Activated gamma-delta T cell treated with anti-CD3 and anti-CD28 coated beads, Interleukin-2, amount 50 U/mL, for 16 hours (primary cell): Measurements from ENCODE around the gene PTN.
"Not testable (repeated sequence)": the region's sequence is repeated elsewhere in the genome, so short reads cannot be mapped to it uniquely, and the experiment has no call there.

ENCODE experiments used
- DNase-seq: peaks from one replicate; pipeline ENCODE4 v3.0.0-alpha.2; 2020; ENCODE audit warnings: low read depth

The PTN gene

DNA sequence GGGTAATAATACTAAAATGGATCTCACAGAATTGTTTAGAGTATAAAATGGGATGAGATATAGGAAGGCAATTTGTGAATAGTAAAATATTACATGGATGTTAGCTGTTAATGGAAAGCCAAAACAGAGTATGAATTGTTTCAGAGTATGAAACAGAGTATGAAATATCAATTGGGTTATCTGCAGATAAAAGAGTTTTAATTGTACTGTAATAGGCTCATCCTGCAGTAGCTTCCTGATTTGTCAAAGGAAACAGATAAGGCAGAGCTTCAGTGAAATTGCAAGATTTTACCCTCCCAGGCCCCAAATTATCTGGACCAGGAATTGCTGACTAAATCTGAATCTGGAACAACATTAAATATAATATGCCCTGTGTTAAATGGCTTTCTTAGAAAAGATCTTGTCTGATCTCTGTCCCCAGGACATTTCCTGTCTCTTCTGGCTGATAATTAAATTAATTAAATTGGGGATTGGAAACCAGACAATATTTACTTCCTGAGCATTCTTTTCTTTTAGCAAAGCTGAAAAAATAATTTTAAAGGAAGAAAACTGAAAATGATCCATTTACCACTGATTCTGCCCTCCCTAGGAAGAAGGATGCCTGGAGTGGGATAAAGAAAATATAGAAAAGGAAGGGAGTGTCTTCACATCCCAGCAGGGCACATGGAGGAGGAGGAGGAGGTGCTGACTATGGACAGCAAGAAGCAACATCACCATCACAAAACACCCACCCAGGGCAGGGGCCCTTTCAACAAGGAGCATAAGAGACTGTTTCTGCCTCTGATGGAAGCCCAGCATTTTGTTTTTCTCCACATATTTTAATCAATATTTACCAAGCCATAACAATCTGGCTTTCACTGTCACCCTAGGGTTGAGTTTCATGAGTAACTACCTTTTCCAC is 18.5 kb downstream of the PTN start:
- DNase-seq = no peak

DNA sequence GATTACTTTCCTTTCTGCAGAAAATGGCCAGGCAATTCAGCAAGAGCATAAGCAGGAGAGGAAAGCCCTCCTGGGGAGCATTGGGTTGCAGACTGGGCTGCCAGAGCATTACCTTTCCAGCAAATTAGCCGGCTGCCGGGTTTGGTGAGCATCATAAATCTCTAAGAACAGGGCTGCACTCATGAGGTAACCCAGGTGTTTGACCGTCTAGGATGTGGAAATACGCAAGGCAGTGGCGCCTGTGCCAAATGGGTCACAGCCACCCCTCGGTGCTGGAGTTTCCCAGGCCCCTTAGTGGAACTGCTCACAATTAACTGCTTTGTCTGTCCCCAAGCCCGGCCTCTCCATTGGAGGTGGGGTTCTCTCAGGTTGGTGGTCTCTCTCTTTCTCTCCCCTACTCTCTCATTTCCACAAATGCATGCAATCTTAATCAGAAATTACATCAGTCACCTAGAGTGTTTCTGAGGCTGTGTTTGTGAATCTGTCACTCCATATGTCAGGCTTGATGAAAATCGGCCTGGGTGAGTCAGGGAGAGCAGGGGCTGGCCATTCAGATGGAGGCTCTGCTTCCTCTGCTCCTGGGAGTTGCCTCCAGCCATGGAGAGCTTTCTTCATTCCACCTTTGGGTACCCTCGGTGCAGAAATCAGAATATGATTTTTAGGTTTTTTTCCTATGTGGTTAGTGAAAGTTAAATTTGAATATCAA is 26.7 kb downstream of the PTN start:
- DNase-seq = no peak

DNA sequence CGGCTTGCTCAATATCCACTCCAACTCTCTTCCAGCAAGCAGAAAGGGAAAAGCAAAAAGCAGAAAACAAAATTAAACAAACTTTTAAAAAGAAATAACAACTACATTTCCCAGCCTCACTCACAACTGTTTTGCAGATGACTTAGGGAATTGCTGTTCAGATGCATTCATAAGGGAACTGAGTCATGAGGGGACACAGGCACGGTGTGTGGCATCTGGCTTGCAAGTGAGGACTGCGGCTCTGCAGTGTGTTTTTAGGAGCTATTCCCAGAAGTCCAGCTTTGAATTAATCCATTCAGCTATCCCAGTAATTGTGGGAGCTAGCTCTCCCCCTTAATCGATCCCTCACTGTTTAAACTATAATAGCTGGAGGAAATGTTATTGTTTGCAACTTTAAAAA is 30.3 kb downstream of the PTN start:
- DNase-seq = no peak

DNA sequence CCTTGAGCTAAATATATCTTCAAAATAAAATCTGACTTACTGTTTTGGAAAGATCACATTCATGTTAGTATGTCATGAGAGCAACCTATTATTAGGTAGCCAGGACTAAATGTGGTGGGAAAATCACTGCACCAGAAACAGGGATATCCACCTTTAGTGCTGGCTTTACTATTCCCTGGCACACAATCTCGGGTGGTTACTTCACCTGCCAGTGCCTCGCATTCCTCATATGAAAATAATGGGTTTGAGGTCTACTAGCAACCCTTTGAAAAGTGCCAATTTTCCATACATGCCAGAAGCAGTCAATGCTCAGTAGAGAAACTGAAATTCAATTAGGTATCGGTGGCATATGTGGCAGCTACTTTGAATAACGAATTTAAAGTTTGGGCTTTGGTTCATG is 36.8 kb downstream of the PTN start:
- no peak for DNase-seq

DNA sequence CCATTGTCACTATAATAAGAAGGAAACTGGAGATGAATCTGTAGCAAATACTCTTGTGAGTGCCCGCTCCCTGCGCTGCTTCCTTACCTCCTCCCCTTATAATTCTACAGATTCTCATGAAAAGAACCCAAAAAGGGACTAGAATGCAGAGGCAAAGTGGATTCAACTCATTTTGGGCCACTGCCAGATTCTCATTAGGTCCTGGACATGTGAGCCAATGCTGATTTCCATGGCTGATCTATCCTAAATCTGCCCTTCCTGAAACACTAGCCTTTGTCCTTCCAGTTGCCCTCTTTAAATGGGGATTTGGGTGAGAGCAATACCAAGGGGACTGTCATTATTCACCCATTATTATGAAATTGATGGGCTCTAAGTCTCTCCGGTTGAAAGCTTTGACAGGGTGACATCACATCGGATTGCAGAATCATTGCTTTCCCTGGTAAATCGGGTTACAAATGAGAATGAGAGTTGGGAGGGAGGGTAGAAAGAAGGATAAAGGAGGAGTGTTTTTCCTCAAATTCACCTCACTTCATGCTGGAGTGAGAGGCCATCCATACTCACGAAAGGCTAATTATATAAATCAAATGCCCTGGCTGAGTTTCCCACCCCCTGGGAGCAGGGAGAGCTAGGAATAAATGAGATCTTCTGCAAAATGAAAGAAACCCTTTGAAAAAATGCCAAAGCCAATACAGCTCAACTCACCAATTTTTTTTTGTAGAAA is 37.5 kb downstream of the PTN start:
- DNase-seq = no peak

- DNase-seq = no peak
These were observed 38.8 kb downstream of the PTN start for GRCh38 chr7:137304624-137305235.

- no peak for DNase-seq
These were observed 39.4 kb downstream of the PTN start for GRCh38 chr7:137304165-137304564.

DNA sequence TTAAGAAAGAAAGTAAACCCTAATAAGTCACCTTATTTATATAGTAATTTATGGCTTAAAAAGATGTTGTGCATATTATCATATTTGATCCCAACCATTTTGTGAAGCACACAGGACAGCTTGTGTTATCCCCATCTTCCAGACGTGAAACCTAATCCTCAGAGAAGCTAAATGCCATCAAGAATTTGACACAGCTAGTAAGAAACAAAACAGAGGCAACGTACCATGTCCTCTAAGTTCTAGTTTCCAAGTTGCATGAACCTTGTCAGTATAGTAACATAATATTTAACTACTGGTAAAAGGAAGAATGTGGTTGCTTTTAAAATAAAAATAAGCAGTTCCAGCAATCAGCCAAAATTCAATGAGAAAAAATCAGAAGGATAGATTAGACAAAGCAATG is 41.5 kb downstream of the PTN start:
- DNase-seq = no peak

DNA sequence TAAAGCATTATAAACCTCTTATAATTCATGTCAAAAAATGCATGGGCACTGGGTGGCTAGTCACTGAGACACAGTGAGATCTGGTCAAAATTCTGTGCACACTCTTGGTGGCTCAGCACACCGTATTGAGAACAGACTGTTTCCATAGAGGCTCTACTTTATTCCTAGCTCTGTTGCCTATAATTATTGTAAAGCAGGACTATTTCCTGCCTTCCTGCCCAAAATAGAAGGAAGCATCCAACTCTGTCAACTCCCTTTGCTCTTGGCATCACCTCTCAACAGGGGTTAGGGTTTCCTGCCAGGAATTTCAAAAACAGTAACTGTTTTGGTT is 45.1 kb downstream of the PTN start:
- DNase-seq = no peak

GRCh38 chr7:137297551-137298463 is 45.7 kb downstream of the PTN start:
- DNase-seq = no peak

DNA sequence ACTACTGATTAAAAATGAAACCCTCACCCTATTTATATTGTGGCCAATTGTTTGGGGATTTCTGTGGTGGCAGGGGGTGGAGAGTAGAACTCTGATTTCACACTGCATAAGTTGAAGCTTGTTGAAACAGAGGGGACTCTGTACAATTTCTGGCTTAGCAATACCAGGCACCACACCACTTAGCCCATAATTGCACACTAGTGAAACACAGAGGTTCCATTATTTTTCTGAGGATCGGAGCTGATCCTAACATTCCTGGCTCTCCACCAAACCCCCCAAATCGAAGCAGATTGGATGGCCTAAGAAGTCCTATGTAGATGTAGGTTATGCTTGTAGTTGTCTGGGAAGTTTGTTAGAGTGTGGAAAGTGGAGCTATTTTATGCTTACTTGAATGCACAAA is 47.0 kb downstream of the PTN start:
- DNase-seq = no peak

GRCh38 chr7:137295739-137296324 is 47.7 kb downstream of the PTN start:
- DNase-seq = no peak

GRCh38 chr7:137289101-137289500 is 54.4 kb downstream of the PTN start:
- DNase-seq = no peak

DNA sequence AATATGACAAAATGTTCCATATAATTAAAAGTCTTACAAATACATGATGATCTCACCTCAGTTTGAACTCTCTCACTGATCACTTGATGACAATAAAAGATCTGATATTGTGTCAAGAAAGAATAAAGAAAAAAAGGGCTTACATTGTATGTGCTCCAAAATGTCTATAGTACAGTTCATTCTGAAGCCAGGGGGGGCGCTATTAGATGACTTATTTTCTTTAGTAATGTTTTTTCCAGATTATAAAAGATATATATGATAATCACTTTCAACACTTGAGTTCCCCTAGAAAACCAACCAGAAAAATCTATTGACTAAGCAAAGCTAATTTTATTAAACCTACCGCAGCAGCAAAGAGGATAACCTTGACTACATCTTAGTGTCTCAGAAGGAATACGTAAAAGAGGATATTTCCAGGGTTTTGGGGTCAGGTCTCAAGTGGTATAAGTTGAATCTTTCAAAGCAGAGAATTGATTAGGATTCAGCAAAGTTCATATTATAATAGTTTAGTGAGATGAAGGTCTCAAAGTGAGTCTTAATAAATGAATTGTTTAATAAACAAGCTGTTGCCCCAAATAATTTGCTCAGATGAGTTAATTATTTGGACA is 55.8 kb downstream of the PTN start:
- DNase-seq = no peak

- no peak for DNase-seq
These were observed 60.4 kb downstream of the PTN start for GRCh38 chr7:137283153-137283552.

GRCh38 chr7:137282043-137282442 is 61.5 kb downstream of the PTN start:
- DNase-seq = no peak

DNA sequence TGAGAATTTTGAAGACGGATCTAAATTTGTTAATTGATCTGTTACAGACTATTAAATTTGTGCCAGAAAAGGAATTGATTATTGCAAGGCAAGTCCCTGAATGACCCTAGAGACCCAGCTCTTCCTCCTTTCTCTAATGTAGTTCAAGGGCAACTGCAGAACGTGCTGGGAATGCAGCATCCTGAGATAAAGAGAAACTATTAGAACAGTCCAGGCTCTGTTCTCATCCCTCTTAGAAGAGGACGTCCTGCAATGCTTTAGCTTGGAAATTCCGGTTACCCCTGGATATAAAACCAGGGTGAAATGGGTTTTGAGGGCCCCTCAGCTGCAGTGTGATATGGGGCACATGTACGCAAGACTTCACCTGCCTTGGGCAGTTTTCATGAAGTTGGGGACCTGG is 67.3 kb downstream of the PTN start:
- no peak for DNase-seq

DNA sequence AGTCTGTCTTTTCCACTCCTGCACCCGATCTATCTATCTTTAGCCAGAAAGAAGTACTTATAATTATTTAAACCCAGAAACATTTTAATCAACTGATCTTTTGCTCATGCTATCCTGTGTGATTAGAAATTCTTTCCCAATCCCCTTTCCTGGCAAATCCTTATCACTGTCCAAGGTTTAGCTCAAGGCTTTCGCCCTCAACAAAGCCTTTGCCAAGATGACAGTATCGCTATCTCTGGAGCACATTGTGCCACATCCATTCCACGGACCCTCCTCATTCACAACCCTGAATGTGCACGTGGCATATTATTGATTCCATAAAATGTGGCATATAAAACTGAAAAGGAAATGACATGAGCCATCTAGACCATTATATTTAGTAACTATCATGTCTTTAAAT is 71.3 kb downstream of the PTN start:
- DNase-seq = no peak

DNA sequence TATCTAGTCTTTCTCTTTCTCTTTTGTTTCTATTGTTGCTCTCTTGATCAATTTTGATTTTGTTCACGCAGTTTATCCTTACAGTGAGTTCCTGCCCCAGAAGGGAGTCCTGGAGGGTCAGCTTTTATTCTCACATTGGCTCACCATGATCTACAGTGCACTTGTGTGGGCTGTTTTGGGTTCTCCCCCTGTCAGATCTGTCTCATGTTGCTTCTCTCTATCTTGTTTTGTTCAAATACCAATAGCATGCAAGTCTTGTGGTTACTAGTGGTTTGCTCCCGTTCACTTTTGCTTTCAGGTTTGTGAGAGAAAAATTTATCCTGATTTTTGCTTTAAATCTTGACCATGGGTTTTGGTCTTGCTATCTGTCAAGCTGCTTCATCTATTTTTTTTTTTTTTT is 74.3 kb downstream of the PTN start:
- DNase-seq = no peak

DNA sequence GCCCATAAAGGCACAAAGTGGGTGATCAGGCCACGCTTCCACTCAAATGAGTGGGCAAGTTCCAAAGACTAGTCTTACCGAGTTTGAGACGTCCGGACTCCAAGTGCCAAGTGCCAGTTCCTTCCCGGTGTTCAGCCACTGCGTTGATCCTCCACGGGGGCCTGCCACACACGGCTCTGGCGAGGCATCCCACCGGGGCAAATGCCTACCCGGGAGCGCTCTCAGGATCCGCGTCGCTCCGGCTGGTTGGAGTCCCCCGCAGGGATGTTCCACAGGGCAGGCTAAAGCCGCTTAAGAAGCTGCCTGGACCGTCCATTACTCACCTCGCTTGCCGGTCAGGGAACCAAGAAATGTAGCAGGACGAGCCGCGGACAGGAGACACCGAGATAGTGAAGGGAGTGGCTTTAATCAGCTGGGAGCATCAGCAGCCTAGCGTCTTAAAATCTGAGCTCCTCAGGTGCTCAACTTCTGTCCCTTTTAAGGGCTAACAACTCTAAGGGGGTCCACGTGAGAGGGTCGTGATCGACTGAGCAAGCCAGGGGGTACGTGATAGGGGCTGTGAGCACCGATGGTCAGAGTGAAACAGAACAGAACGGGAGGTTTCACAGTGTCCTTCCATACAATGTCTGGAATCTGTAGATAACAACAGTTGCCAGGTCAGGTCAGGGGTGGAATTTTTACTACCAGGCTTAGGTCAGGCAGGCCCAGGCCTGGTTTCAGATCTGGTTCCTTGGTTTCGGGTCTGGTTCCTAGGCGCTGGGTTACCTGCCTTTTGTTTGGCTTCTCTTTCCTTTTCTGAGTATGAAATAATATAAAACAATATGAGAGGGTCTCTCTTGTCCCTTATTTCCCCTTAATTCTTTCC is 75.3 kb downstream of the PTN start:
- not testable (repeated sequence) for DNase-seq
